Left lung (tissue), 14 donors: ENCODE results near the gene ICAM4. TPM values are rescaled to one million over a fixed set of nuclear protein-coding genes. Genes with fewer than 3 reads are reported as not detected.
"Not testable (repeated sequence)": the region's sequence is repeated elsewhere in the genome, so short reads cannot be mapped to it uniquely, and the experiment has no call there.

Experiments
- ATAC-seq: fragments of 200-7000 bp; cut with Tn5 transposase; one replicate; pipeline ENCODE4 v1.9.1; 2020; ENCODE audit warnings: moderate library complexity
- DNase-seq, 4 donors: peaks; one replicate each; pipeline ENCODE4 v3.0.0-alpha.2; 2013 to 2020
- H3K27ac ChIP-seq, 2 donors: fragments of 200-600 bp; sonication (generic) in 1 of 2; one replicate each; pipeline versions ENCODE4 v1.5.0 to v1.8.0; 2020 to 2021
- H3K27me3 ChIP-seq, 2 donors: fragments of 200-600 bp; sonication (generic) in 1 of 2; one replicate each; pipeline versions ENCODE4 v1.5.0 to v1.8.0; 2020 to 2021
- H3K36me3 ChIP-seq, 2 donors: fragments of 200-600 bp; sonication (generic) in 1 of 2; one replicate each; pipeline versions ENCODE4 v1.5.0 to v1.8.0; 2020 to 2021
- H3K4me1 ChIP-seq, 2 donors: fragments of 200-600 bp; one replicate each; pipeline ENCODE4 v1.8.0; 2021
- H3K4me3 ChIP-seq, 2 donors: fragments of 200-600 bp; sonication (generic) in 1 of 2; one replicate each; pipeline versions ENCODE4 v1.5.0 to v1.8.0; 2020 to 2021; ENCODE audit warnings: mild to moderate bottlenecking in 1 of 2
- H3K9me3 ChIP-seq, 2 donors: fragments of 200-600 bp; sonication (generic) in 1 of 2; one replicate each; pipeline versions ENCODE4 v1.5.0 to v1.8.0; 2020 to 2021
- CTCF ChIP-seq, 2 donors: fragments of 200-600 bp; sonication (generic) in 1 of 2; IDR thresholded peaks; one replicate each; pipeline versions ENCODE4 v1.5.0 to v1.8.0; 2021; ENCODE audit warnings: antibody characterized with exemption in 2 of 2
- intact Hi-C, 2 donors: fragments of 100-400 bp; cut with DNase I; formaldehyde crosslinking; loops; one replicate each; pipeline versions ENCODE4 v1.11.2 to v1.14.2; 2022
- long read RNA-seq, 12 donors: library from polyadenylated mRNA in 2 of 12; unstranded in 2 of 12; transcript quantifications; one replicate each; pipeline ENCODE4 v2.0.0 and lab custom pipeline, GENCODE V29; 2019 to 2026
- polyA plus RNA-seq, 6 donors: library from polyadenylated mRNA; unstranded; fragments of 120-200 nt; gene quantifications; one replicate each; pipeline ENCODE4 v1.2.1, GENCODE V29; 2013; ENCODE audit not compliant: insufficient read length in 6 of 6
- total RNA-seq, 2 donors: library from RNA; stranded (reverse); fragmentation: NEBNext Ultra II Directional; extraction: Animal tissue kit (Norgen Biotek cat#: 25700); gene quantifications; one replicate each; pipeline ENCODE4 v1.2.1, GENCODE V29; 2021
- donor health status: DM: no; HTN: yes; CAD: no.
- donor health status: DM: no; HTN: no; CAD: no.

Gene ICAM4, protein sequence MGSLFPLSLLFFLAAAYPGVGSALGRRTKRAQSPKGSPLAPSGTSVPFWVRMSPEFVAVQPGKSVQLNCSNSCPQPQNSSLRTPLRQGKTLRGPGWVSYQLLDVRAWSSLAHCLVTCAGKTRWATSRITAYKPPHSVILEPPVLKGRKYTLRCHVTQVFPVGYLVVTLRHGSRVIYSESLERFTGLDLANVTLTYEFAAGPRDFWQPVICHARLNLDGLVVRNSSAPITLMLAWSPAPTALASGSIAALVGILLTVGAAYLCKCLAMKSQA
- total RNA-seq (10 to 100 TPM in 1 of 2 donors, 1 to 10 TPM in 1; 4.5 to 17.9 TPM), polyA plus RNA-seq (10 to 100 TPM in 5 of 6 donors, 1 to 10 TPM in 1; 9.4 to 25.3 (median 14.7) TPM)
- long read RNA-seq, donor 1, transcript ICAM4-201 (3 exons, 1,176 nt) = minor isoform, 7 of 34 reads
- long read RNA-seq, donor 1, transcript ICAM4-202 (3 exons, 1,278 nt) = major isoform, 21 of 34 reads
- long read RNA-seq, donor 1, partial matches to known transcripts = 6 of 34 reads
- long read RNA-seq, donor 1, other reads (novel, unspliced or antisense) = 0 of 34 reads
- long read RNA-seq, donor 2, transcript ICAM4-202 (3 exons, 1,278 nt) = major isoform, 5 of 6 reads
- long read RNA-seq, donor 2, partial matches to known transcripts = 0 of 6 reads
- long read RNA-seq, donor 2, other reads (novel, unspliced or antisense) = 0 of 6 reads
- long read RNA-seq, donor 3, transcript ICAM4-202 (3 exons, 1,278 nt) = major isoform, 10 of 14 reads
- long read RNA-seq, donor 3, partial matches to known transcripts = 0 of 14 reads
- long read RNA-seq, donor 3, other reads (novel, unspliced or antisense) = 0 of 14 reads
- long read RNA-seq, donor 4, transcript ICAM4-202 (3 exons, 1,278 nt) = major isoform, 20 of 21 reads
- long read RNA-seq, donor 4, partial matches to known transcripts = 0 of 21 reads
- long read RNA-seq, donor 4, other reads (novel, unspliced or antisense) = 0 of 21 reads
- long read RNA-seq, donor 5, transcript ICAM4-202 (3 exons, 1,278 nt) = major isoform, 15 of 23 reads
- long read RNA-seq, donor 5, transcript ICAM4-201 (3 exons, 1,176 nt) = minor isoform, 7 of 23 reads
- long read RNA-seq, donor 5, partial matches to known transcripts = 0 of 23 reads
- long read RNA-seq, donor 5, other reads (novel, unspliced or antisense) = 0 of 23 reads
- long read RNA-seq, donor 6, transcript ICAM4-202 (3 exons, 1,278 nt) = major isoform, 11 of 14 reads
- long read RNA-seq, donor 6, partial matches to known transcripts = 0 of 14 reads
- long read RNA-seq, donor 6, other reads (novel, unspliced or antisense) = 0 of 14 reads
- long read RNA-seq, donor 7, transcript ICAM4-202 (3 exons, 1,278 nt) = major isoform, 7 of 8 reads
- long read RNA-seq, donor 7, partial matches to known transcripts = 0 of 8 reads
- long read RNA-seq, donor 7, other reads (novel, unspliced or antisense) = 0 of 8 reads
- long read RNA-seq, donor 8, transcript ICAM4-202 (3 exons, 1,278 nt) = major isoform, 14 of 19 reads
- long read RNA-seq, donor 8, partial matches to known transcripts = 0 of 19 reads
- long read RNA-seq, donor 8, other reads (novel, unspliced or antisense) = 0 of 19 reads
- long read RNA-seq, donor 9 = 0 reads
- long read RNA-seq, donor 10, partial matches to known transcripts = 0 of 2 reads
- long read RNA-seq, donor 10, other reads (novel, unspliced or antisense) = 0 of 2 reads
- long read RNA-seq, donor 11 = 0 reads
- long read RNA-seq, donor 12, transcript ICAM4-202 (3 exons, 1,278 nt) = major isoform, 15 of 22 reads
- long read RNA-seq, donor 12, partial matches to known transcripts = 0 of 22 reads
- long read RNA-seq, donor 12, other reads (novel, unspliced or antisense) = 0 of 22 reads

- DNase-seq (peak; percentile 85 to 96 (median 90)), ATAC-seq (peak; percentile 51)
- no peaks in the 10 kb centered on the region for H3K9me3 ChIP-seq
- no peak for TF ChIP-seq CTCF (IDR thresholded peaks at IDR 0.05)
- H3K36me3 ChIP-seq = peaks cover 0 to 43% of the 10 kb centered on the region in 2 donors
- H3K27ac ChIP-seq = peak within 1 kb of the TSS; percentile 64 to 77
- intact Hi-C loops = no loop called here
- H3K4me1 ChIP-seq = peaks cover 47 to 99% of the 10 kb centered on the region in 2 donors
- H3K27me3 ChIP-seq = peaks cover 9 to 49% of the 10 kb centered on the region in 2 donors
- H3K4me3 ChIP-seq = peak within 1 kb of the TSS in 1 of 2 donors; percentile 29
These were observed at the start of gene ICAM4 for GRCh38 chr19:10286803-10287737. ICAM4 (plus strand) TSS chr19:10286955; CDS start chr19:10287013, 58 bp downstream.

- Histone ChIP-seq H3K9me3 (no peaks in the 10 kb centered on the region), H3K27me3 (no peaks in the 10 kb centered on the region), H3K36me3 (no peaks in the 10 kb centered on the region), H3K4me1 (peaks cover 20 to 43% of the 10 kb centered on the region in 2 donors), H3K4me3 (no peak overlapping the region), H3K27ac (peak overlapping the region; percentile 33 to 70)
- no peak for TF ChIP-seq CTCF (IDR thresholded peaks at IDR 0.05)
- intact Hi-C loops = no loop called here
- ATAC-seq = peak; percentile 47
- no peak for DNase-seq
These were observed 49.1 kb upstream of the ICAM4 start for GRCh38 chr19:10237702-10238101.

- peak overlapping the region; percentile 33 to 70 for H3K27ac ChIP-seq
- DNase-seq (peak in 3 of 4 donors; percentile 83 to 99 (median 98)), ATAC-seq (peak; percentile 89)
- no peaks in the 10 kb centered on the region for H3K9me3 ChIP-seq
- no peaks in the 10 kb centered on the region for H3K36me3 ChIP-seq
- no peak overlapping the region for H3K4me3 ChIP-seq
- intact Hi-C loops = no loop called here
- H3K4me1 ChIP-seq = peaks cover 20 to 43% of the 10 kb centered on the region in 2 donors
- TF ChIP-seq CTCF (IDR thresholded peaks at IDR 0.05) = no peak
- H3K27me3 ChIP-seq = no peaks in the 10 kb centered on the region
These were observed 48.5 kb upstream of the ICAM4 start for GRCh38 chr19:10238172-10238783.

GRCh38 chr19:10241826-10242449, 44.8 kb upstream of the ICAM4 start:
- intact Hi-C loops = loop anchor here in 1 of 2 donors (10.0 kb wide), 1 partner anchor 127 kb away; the partner anchor contains the start of genes EIF3G and P2RY11
- H3K4me1 ChIP-seq = peaks cover 13 to 25% of the 10 kb centered on the region in 2 donors
- H3K4me3 ChIP-seq, H3K27ac ChIP-seq, H3K36me3 ChIP-seq, H3K9me3 ChIP-seq, H3K27me3 ChIP-seq, ATAC-seq, DNase-seq: not testable (repeated sequence)
